ENCODE measurements around the gene PDCD1.

The PDCD1 gene

DNA sequence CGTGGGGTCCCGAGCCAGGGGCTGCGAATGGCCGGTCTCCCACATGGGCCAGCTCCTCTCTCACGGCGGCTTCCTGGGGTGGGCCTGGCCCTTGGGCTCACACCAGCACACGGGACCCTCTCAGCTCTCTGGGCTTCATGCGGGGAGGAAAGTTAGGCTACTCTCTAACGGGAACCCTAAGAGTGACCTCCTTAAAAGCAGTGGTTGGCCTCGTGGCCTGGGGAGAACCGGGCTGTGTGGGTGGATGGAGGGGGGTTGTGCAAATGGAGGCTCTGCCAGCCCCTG, 36.7 kb upstream of the PDCD1 start:
- DNase-seq = no peak

DNA sequence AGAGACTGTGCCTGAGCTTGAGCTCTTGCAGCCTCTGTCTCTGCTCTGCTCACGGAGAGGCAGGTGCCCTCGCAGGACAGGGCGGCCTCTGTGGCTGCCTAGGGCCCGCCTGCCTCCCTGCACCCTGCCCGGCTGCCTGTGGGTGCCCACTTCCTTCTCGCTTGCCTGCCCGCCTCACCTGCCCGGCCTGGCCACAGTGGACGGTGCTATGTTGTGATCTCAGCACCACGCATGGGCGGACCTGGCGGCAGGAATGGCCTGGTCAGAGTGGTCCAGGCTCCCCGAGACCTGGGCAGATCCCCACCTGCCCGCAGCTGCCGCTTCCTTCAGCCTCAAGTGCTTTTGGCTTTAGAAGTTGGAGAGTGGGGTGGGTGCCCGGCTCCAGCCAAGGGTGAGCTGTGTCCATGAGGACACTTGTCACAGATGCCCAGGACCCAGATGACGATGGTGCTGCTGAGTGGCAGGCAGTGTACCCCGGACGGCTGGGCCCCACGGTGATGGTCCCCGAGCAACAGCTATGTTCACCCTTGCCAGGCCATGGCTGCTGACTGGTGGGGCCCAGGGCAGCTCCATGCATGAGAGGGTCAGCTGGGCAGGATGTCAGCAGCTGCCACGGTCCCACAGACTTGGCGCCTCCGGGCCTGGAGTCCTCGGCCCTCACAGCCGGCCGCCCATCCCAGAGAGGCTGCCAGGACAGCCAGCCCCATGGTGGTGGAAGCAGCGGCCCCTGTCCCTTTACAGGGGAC, 36.2 kb upstream of the PDCD1 start:
- DNase-seq = no peak

DNA sequence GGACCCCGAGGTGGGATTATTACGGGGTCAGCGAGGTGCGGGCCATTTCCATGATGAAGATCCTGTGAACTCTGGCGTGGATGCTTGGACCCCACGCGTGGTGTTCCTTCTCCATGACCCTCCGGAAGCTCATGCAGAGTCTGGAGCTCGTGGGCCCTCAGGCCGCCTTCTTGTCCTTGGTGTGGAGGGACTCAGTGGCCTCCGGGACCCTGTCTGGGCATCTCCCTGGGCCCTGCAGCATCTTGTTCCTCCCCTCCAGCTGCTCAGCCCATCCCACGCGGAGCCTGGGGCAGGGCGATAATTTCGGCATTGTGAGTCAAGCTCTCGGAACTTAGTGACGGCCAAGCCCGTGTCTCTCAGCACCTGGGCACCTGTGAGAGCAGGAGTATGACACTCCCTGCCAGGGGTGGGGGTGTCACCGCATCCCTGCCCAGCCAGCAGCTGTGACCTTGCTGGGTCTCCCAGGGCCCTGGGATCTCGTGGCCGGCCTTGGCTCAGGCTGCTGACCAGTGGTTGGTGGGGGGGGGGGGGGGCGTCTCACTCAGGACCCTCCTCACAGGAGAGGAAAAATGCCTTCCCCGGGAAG, 35.5 kb upstream of the PDCD1 start:
- no peak for DNase-seq

DNA sequence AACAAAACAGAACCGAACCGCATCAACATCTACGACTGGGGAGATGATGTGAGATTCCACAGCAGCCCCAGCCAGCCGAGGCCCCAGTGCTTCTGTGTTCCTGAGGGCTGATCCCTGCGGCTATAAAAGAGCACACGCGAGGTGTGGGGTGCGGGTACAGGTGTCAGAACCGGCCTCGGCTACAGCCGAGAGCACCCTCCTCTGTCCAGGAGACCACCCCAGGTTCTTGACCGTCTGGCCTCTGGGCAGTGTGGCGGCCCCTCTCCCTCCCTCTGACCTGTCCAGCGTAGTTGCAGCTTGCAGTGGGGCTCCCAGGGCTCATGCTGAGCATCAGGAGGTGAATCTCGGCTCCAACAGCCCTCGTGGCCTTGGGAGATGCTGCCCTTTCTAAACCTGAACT, 34.6 kb upstream of the PDCD1 start:
- DNase-seq = no peak

DNA sequence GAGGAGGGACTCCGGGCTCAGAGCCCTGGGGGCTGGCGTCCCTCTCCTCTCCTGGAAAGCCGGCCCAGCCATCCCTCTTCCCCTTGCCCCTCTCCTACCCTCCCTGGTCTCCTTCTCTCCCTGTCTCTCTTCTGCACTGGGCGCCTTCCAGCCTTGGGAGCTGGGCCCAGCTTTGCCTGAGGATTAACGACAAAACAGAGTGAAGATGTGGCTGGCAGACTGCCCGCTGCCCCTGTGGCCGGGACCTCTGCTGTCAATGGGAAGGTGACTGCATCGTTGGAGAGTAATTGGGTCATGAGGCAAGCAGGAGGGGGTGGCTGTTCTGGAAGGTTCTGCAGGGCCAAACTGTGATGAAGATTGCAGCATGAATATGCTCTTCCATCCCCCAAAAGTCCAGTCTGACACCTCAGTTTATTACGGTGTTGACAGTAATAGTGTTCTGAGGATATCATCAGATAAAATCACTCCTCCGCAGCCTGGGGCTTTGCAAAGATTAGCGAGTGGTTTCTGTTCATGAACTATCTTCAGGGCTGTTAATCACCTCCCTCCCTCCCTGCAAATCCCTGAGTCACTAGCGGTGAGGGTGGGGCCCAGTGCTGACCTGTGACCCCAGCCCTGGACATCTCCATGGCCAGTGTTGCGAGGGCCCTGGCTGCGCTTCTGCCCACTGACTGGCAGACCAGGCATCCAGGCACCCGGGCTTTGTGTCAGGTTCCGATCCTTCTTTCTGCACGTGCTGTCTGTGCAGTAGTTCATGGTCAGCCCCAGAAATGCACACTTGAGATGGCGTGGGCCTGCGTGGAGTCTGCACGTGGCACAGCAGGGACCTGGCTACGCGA, 33.8 kb upstream of the PDCD1 start:
- DNase-seq = no peak

DNA sequence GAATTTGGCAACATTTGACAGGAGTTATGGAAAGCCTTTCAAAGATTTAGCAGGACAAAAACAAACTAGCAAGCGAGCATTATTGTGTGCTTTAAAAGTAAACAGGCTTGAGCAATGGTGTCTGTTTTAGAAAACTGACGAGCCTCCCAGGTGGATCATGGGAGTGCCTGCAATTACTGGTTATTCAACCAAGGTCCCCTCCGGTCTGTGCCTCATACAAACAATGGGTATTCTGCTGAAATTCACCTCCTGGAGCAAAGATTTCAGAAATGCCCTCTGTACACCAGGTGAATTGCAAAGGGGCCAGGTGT, 33.2 kb upstream of the PDCD1 start:
- DNase-seq = peak; percentile 55

DNA sequence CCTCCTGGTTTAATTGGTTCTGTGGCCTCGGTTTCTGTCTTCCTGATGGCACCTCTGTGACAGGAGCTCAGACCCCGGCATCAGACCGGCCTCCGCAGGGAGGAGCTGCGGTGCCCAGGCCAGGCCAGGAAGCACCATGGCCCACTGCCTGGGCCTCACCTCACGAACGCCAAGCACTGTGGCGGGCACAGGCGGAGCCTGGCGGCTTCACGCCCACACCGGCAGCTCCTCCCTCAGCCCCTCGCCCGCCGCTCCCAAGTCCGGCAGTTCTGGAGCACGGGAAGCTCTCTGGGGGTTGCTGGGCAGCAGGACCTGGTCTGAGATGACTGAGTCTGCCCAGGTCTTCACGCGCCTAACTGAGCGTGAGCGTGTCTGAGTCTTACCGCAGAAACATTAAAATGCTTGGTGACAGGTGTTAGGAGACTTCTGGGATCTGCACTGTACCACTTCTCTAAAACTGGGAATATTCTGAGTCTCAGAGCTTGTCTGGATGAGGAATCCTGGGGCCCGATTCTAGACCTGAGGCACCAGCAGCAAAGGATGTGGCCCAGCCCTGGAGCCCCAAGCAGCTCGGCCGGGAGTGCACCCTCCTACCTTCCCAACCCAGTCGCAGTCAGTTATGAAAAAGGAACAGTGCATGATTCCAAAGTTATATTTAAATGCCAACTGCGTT, 32.8 kb upstream of the PDCD1 start:
- DNase-seq = peak; percentile 23

DNA sequence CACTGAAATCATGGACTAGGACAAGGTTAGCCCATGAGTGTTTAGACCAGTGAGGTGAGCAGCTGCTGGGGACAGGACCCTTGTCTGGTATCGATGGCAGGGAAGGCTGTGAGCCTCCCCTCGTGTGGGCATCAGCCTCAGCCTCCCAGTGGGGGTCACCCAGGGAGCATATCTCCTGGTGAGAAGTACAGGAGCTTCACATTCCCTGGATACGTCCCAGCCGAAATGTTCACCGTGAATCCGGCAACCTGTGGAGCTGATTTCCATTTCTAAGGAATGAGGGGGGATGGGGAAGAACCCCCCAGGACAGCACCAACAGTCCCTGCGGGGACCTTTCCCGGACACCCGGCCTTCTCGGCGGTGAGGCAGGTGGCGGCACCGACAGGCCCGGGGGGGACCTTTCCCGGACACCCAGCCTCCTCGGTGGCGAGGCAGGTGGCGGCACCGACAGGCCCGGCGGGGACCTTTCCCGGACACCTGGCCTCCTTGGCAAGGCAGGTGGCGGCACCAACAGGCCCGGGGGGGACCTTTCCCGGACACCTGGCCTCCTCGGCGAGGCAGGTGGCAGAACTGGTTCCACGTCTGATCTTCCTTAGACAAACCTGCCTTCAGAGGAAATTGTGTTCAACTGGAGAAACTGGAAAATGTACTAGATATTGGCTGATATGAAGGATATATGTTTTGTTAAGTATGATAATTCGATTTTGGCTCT, 32.0 kb upstream of the PDCD1 start:
- peak; percentile 51 for DNase-seq

DNA sequence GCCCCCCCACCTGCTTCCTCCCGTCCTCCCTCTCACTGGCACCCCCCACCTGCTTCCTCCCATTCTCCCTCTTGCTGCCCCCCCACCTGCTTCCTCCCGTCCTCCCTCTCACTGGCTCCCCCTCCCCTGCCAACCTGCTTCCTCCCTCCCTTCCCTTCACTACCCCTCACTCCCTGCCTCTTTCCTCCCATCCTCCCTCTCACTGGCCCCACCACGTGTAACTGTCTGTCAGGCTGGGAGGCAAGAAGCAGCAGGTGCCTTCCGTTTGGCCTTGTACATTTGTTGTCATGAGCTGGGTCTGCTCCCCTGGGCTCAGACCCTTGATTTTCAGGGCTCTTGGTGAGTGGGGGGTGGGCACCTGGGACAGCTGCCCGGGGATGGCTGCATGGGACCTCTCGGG, 29.9 kb upstream of the PDCD1 start:
- no peak for DNase-seq

DNA sequence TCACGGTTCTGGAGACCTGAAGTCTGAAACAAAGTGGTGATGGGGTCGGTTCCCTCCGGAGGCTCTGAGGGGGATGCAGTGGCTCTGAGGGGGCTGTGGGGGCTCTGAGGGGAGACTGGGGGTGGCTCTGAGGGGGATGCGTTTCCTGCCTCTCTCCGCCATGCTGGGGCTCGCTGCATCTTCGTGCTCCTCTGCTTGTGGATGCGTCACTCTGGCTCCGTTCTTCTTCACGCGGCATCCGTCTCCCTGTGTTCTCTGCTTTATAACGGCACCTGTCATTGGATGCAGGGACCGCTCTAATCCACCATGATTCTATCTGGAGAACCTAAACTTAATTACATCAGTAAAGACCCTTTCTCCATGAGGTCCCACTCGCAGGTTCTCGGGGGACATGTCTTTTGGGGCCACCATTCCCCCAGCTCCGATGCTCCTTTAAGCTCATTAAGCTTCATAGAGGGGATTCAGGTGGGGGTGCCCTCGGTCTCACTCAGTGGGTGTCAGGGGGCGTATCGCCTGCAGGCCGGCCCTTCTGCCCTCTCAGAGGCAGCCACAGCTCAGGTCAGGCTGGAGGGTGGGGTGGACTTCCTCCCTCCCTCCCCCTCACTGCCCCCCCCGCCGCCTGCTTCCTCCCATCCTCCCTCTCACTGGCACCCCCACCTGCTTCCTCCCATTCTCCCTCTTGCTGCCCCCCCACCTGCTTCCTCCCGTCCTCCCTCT, 29.3 kb upstream of the PDCD1 start:
- no peak for DNase-seq

DNA sequence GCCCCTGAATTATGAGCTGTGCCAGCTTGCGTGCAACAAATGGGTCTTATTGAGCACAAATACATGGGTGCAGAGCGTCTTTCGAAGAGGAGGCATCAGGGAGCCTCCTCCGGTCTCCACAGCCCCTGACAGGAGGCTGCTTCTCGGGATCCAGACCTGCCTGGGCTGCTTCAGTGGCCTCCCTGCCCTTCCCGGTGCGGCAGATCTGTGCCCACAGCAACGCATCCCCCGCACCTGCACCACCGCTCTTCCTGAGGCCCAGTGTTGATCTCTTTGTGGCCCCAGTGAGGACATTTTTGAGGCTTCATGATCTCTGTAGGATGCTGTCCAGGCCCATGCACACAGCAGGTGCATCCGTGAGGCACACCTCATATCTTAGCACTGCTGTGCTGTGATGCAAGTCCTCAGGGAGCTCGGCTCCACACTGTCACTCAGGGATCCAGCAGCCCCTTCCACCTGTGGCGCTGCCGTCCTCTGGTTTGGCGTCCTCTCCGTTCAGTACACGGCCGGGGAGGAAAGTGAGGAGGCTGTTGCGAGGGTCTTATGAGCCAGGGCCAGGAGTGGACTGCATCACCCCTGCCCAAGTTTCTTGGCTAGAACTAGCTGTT, 28.2 kb upstream of the PDCD1 start:
- no peak for DNase-seq

DNA sequence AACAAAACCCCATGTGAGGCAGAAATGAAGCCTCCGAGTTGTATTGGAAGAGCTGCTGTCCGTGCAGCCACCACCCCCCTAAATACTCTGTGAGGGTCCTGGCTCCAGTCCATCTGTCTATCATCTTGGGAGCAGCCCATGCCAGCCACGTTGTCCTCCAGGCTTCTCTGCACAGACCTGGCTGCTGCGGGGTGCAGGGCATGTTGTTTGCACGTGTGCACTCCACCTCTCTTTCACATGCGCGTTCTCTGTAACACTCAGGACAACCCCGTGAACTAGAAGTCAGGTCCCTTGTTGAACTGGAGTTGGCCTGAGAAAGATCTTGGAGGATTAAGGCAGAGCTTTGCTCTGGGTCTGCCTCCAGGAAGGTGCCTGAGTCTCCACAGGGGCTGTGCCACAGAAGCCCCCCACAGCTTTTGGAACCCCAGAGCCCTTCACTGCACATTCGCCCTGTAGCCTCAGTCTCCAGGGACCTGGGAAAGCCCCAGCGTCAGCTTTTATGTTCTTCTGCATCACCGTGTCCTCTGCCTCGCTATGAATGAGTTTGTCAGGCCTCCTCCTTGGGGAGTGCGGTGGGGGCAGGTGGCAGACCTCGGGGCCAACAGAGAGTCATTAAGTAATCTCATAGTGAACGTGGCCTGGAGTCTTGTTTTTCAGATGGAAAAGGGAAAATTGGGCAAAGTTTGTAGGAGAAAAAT, 27.4 kb upstream of the PDCD1 start:
- peak; percentile 67 for DNase-seq

DNA sequence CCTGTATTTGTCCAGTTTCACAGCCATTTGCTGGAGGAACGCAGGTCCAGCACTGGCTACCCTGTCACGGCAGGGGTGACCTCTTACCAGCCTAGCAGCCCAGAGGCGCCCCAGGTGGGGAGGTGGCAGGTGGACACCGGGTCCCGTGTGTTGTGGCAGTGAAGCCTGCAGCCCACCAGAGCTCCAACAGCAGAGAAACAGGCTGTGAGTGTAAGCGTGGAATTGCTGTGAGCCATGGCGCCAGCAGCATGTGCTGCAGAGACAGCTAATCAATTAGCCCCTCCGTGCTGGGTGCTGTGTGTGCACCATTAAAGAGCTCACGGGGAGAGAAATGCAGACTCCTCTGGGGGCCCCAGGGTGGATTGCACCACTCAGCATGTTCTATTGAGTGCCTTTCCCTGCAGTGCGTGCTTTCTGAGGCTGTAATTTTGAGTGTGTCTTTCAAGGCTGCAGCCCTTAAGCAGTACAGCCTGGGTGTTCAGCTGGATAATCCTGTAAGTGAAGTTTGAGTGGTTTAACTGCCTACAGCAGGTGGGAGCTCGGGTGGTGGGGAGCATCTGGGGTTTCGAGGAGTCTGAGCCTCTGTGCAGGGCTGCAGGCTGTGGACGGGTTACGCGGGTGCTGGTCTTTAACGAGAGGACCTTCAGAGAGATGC, 26.7 kb upstream of the PDCD1 start:
- DNase-seq = peak; percentile 72

DNA sequence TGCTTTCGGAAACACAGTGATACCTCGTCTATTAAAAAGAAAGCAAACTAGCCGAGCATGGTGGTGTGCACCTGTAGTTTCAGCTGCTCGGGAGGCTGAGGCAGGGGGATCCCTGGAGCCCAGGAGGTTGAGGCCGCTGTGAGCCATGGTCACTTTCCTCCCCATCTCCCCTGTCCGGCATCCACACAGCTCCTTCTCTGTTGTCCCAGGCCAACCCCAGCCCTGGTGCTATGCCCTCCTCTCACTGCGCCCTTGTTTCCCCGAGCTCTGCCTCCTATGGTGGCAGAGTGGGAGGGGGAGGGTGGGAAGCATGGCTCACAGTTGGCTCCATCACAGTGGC, 26.2 kb upstream of the PDCD1 start:
- no peak for DNase-seq

DNA sequence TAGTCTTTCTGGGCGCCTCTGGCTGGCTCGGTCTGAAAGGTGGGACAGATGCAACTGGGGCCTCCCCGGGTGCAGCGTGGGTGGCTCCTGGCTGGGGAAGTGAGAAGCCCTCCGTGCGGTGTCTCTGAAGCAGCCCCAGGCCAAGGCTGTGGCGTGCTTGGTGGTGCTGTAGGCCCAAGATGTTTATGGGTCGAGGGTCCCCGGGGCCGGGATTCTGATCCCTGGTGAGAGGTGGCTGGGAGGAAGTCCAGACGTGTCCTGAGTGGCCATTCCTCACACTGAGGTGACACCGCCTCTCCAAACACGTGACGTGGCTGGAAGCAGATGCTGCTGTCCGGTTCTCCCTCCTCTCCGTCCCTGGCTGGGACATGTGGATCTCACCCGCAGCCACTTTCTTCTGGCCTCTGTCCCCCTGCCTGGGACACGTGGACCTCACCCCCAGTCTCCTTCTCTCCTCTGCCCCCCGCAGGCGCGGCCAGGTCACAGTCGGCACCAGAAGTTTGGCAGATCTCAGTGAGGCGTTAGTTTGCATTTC, 23.5 kb upstream of the PDCD1 start:
- peak; percentile 69 for DNase-seq

DNA sequence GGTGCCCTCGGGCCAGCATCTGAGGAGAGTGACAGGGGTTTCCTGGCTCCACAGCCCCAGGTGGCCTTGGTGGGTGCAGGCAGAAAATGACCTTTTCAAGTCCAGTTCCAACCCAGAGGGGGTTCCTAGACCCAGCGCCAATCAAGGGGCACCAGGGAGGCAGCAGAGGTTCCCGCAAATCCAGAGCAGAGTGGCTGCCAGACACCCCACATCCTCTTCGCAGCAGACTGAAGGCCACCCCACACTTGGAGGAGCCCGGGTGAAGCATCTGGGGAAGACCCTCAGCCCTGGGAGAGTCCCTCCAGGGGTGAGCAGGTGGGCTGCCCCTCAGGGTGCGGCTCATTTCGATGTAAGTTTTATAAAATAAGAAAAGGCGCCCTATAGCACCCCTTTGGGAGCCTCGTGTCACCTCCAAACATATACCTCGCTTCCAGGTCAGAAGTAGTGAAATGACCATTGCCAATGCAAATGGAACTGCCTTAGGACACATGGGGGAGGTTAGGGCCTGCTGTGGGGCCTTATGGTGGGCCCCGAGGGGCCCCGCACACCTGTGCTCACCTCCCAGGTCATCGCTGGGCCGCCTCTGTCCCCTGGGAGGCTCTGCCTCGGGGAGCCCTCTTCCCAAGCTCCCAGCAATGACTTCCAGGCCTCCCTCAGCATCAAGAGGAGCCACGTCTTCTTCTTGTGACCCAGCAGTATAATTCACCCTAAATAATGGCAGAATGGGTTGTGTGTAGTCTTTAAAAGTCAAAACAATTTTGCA, 21.8 kb upstream of the PDCD1 start:
- no peak for DNase-seq

DNA sequence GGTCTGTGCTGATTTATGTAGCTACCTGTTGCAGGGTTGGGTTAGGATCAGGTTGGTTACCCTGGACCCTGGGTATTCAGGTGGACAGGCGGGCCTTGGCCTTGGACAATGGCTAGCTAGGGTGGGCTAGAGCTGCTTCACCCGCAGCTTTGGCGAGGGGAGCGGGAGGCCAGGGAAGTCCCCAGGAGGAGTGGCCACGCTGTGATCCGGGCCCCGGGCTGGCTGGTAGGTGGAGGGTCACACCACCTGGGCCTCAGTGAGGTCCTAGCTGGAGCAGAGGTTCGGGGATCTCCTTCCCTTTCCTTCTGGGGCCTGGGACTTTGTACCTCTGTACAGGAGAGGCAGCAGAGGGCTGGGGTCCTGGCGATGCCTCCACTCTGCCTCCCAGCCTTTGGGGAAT, 20.6 kb upstream of the PDCD1 start:
- no peak for DNase-seq

DNA sequence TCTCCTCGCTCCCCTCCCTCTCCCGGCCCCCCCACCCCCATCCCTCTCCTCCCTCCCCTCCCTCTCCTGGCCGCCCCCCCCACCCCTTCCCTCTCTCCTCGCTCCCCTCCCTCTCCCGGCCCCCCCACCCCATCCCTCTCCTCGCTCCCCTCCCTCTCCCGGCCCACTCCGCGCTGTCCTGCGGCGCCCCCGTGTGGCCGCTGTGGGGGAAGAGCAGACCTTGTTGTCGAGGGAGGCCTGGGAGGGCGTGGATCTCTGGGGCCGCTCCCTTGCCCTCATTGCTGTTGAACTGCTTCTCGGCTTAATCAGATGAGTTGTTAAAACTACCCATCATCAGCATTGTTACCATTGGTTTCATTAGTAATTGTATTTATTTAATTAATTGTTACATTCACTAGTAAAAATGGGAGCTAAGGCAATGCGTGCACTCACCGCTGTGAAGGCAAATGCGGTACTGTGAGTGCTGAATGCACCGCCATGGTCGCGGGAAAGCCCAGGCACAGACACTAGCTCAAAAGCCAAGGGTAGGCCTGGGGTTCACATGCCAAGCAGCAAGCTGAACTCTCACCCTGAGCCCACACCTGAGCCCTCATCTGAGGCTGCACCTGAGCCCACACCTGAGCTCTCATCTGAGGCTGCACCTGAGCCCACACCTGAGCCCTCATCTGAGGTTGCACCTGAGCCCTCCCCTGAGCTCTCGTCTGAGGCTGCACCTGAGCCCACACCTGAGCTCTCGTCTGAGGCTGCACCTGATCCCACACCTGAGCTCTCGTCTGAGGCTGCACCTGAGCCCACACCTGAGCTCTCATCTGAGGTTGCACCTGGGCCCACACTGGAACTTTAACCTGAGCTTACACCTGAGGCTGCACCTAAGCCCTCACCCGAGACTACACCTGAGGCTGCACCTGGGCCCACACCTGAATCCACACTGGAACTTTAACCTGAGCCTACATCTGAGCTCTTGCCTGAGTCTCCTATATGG, 19.6 kb upstream of the PDCD1 start:
- peak; percentile 79 for DNase-seq

DNA sequence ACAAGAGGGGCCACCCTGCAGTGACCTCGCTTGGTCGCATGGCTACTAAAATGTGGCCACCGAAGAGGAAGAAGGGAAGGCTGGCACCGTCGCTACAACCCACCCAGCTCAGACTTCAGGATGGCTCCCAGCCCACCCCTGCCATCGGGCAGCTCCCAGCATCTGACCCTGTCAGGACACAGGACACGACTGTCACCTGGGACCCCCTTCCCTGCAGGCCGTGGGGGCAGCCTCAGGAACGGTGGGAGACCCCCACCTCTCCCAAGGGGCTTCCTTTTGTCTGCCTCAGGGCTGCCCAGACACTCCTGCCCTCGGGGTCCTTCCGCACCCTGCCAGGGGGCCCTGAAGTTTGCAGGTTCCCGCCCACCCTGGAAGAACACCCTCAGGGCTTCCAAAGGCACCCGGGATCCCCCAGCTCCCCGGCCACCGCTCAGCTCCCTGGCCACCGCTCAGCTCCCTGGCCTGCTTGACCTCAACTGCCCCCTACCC, 18.5 kb upstream of the PDCD1 start:
- DNase-seq = no peak

All from NCI-H345 (cell line).